GM10266 (cell line): ENCODE measurements around the gene HCAR1.
"Not testable (repeated sequence)": the region's sequence is repeated elsewhere in the genome, so short reads cannot be mapped to it uniquely, and the experiment has no call there.

ENCODE experiments used
- DNase-seq: peaks from one replicate; pipeline ENCODE4 v3.0.0; 2012; ENCODE audit errors: extremely low spot score
- TF ChIP-seq, protein P1 (sequence below): IDR thresholded peaks from 2 replicates; pipeline ENCODE4 v1.5.1; 2012; ENCODE audit warnings: mild to moderate bottlenecking, low read depth; ENCODE audit not compliant: control insufficient read depth, insufficient read depth; ENCODE audit errors: missing control alignments

HCAR1 gene, protein sequence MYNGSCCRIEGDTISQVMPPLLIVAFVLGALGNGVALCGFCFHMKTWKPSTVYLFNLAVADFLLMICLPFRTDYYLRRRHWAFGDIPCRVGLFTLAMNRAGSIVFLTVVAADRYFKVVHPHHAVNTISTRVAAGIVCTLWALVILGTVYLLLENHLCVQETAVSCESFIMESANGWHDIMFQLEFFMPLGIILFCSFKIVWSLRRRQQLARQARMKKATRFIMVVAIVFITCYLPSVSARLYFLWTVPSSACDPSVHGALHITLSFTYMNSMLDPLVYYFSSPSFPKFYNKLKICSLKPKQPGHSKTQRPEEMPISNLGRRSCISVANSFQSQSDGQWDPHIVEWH

DNA sequence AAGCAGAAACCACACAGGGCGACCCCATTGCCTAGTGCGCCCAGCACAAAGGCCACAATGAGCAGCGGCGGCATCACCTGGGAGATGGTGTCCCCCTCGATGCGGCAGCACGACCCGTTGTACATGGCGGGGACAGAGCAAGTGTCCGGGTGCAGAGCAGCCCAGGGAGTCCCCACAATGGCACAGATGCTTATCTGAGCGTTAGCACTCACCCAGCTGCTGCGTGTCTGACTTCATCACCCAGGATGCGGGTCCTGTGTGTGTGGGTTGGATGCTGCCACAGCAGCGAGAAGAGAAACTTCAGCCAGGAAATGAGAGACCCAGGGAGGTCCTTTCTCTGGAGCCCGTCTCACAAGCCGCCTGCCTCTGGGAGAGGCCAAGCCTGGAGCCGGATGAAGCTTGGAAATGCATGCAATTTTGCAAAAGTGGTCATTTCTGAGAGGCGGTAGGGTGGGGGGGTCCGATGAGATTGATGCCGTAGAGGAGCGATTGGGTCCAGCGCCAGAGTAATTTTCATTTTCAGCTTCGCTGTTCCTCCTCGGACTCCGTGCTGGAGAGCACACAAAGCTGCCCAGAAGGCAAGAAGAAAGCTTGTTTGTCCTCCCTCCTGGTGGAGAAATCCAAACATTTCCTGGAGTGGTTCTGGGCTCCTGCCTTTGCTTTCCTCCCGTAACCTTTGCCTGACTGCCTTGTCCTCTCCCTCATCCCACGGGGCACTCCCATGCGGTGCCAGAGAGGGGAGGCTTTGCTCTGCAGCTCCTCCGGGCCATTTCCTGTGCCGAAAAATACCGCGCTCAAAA, at the start of gene HCAR1:
HCAR1 (minus strand) TSS at position 630 of the 800 bp plus-strand sequence; CDS start at position 125, 505 bp downstream.
- TF ChIP-seq, protein P1, sequence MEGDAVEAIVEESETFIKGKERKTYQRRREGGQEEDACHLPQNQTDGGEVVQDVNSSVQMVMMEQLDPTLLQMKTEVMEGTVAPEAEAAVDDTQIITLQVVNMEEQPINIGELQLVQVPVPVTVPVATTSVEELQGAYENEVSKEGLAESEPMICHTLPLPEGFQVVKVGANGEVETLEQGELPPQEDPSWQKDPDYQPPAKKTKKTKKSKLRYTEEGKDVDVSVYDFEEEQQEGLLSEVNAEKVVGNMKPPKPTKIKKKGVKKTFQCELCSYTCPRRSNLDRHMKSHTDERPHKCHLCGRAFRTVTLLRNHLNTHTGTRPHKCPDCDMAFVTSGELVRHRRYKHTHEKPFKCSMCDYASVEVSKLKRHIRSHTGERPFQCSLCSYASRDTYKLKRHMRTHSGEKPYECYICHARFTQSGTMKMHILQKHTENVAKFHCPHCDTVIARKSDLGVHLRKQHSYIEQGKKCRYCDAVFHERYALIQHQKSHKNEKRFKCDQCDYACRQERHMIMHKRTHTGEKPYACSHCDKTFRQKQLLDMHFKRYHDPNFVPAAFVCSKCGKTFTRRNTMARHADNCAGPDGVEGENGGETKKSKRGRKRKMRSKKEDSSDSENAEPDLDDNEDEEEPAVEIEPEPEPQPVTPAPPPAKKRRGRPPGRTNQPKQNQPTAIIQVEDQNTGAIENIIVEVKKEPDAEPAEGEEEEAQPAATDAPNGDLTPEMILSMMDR, result no peak
- DNase-seq, result no peak

DNA sequence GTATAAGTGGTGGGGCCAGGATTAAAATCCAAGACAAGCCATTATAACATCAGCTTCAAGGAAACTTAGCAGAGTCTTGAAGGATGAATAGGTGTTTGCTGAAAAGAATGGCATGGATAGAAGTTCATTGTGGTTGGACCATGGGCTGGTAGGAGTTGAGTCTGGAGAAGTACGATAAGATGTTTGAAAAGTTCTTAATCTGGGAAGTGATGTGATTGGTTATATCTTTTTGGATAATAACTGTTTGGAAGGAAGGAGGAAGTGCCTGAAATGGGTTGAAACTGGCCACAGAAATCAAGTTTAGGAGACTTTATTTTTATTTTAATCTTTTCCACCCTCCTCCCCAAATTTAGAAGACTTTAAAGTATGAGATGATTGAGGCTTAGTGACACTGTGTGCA, 26.9 kb upstream of the HCAR1 start:
- TF ChIP-seq, protein P1, result no peak
- DNase-seq, result no peak

DNA sequence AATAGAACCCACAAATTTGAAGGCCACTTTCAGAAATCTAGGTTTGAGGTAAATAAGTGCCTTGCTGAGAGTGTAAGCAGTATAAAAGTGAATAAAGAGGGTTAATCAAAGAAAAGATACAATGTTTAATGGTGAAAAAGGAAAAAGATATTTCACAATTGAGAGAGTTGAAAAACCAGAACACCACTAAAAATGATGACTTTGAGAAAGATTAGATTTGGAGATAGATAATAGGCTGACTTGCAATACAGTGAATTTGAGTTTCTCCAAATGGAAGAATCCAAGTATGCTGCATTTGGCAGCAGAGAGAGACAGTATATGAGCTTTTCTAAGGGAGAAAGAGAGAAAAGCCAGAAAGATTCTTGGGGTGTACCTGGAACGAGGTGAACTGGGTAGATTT, 24.1 kb upstream of the HCAR1 start:
- TF ChIP-seq, protein P1, result no peak
- DNase-seq, result no peak

DNA sequence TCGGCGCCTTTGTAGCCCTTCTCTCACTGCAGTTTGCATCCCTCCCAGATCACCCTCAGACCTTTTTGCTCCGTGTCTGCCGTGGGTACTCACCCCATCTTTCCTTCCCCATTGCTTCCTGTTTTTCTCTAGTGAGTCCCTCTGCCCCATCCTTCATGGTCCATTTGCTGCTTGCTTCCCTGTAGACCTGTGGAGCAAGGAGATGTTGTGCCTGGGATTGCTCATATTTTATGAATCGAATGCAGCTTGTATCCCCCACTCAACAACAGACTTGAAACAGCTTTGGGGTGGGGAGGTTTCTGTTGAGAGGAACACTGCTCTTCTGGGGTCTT, 22.6 kb upstream of the HCAR1 start:
- TF ChIP-seq, protein P1, result no peak
- no peak for DNase-seq

DNA sequence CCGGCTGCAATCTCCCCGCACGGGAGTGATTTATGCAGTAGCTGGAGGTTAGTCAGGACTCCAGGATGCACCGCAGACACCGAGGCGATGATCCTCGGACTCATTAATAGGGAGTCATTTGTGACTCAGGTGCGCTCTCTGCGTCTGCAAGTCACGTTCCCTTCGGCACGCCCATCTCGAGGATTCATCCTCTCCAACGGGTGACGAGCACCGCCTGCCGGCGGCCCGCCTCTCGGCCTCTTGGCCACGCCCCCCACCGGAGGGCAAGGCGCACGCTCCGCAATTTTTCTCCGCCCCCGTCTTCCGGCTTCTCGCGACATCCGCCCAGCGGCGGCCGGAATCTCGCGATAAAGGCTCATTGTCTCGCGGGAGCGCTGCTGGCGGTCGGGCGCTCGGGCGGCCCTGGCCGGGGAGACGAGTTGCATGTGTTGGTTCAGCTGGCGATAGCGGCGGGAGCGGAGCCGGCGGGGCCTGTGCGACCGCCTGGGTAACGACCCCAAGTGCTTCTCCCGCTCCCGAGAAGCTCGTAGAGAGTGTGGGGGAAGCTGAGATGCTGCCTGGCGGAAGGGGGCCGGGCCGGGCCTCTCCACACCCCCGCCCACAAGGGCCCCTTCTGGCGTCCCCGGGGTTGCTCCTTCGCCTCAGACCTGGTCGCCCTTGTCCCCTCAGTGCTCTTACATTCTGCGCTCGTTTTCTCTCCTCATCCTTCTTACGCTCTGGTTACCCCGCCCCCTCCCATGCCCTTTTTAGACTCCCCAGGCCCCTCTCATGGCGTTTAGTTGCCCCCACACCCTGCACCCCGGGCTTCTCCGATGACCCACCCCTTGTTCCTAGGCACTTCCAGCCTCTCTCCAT, 22.0 kb upstream of the HCAR1 start, which contains the start of gene DENR:
DENR (plus strand) TSS at position 361 of the 855 bp plus-strand sequence. CDS start 878 bp downstream, outside the sequence.
- peak; percentile 93 for DNase-seq
- TF ChIP-seq, protein P1, result peak; percentile 98

DNA sequence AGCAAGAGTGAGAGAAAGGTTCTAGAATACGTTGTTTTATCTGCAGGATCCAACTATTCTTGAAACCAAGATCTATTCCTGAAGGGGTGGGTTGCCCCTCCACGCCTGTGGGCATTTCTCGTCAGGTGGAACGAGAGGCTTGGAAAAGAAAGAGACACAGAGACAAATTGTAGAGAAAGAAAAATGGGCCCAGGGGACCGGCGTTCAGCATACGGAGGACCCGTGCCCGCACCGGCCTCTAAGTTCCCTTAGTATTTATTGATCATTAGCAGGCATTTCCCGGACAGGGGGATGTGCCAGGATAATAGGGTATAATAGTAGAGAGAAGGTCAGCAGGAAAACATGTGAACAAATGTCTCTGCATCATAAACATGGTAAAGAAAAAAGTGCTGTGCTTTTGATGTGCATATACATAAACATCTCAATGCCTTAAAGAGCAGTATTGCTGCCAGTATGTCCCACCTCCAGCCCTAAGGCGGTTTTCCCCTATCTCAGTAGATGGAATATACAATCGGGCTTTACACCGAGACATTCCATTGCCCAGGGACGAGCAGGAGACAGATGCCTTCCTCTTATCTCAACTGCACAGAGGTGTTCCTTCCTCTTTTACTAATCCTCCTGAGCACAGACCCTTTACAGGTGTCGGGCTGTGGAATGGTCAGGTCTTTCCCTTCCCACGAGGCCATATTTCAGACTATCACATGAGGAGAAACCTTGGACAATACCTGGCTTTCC, 20.3 kb upstream of the HCAR1 start:
- not testable (repeated sequence) for DNase-seq
